ENCODE data around the gene FGG. TPM values are rescaled to one million over a fixed set of nuclear protein-coding genes. Genes with fewer than 3 reads are reported as not detected.
A peak's percentile ranks its signal among the peaks of the same experiment; 100 is the strongest.

The FGG gene
- total and polyA plus RNA-seq, 10 of the 15 experiments (the other 5 are each of a cell fraction or from before 2014, with no cell fraction given): 1.8 TPM; not detected in 9

- H3K79me2 ChIP-seq (ENCODE audit: control insufficient read depth, insufficient read depth, low read length): no peaks in the 10 kb centered on the region
- H3K27ac ChIP-seq (ENCODE audit: control insufficient read depth, insufficient read depth): no peak overlapping the region
- FAIRE-seq (no peak), DNase-seq (ENCODE audit: low read depth, low spot score) (no peak), ATAC-seq (peak; percentile 98)
- ChIA-PET SMC1A (ENCODE audit: uncharacterized antibody, unreplicated experiment) (interaction anchor here (0.6 to 1.7 kb wide), 2 partner anchors 13 to 183 kb away, joined by 3 to 4 read pairs; no protein-coding TSS in a partner anchor), CTCF (interaction anchor here (1.1 to 19.0 kb wide), 3 partner anchors 8 to 152 kb away, joined by 3 to 796 read pairs (median 7); partner anchors contain the start of genes FGB and PLRG1), POLR2A (no interaction called here), RAD21 (ENCODE audit: unreplicated experiment) (interaction anchor here (0.8 to 5.6 kb wide), 3 partner anchors 19 to 77 kb away, joined by 3 to 28 read pairs (median 14); partner anchors contain the start of gene PLRG1)
- H4K20me1 ChIP-seq (ENCODE audit: control insufficient read depth, insufficient read depth): no peaks in the 10 kb centered on the region
- H3K27me3 ChIP-seq (replicated peaks in 1 of 2; ENCODE audit: control insufficient read depth in 2 of 2, insufficient read depth in 2 of 2, low read length in 1 of 2): peaks cover 3% of the 10 kb centered on the region in 2 experiments
- no peaks in the 10 kb centered on the region for H3K36me3 ChIP-seq (ENCODE audit: control insufficient read depth in 2 of 2, insufficient read depth in 2 of 2, low read length in 1 of 2)
- H3K9ac ChIP-seq (ENCODE audit: control insufficient read depth, insufficient read depth, low read length): no peak overlapping the region
- H3K4me3 ChIP-seq: no peak overlapping the region
- in situ Hi-C loops (cut with MboI): no loop called here
- BruUV-seq (replicated peaks): no TSS peak
- 14% methylated on average over 48 of the region's 48 CpGs for WGBS (ENCODE audit: insufficient coverage, insufficient replicate concordance, low lambda C conversion rate, missing lambda C conversion rate)
- TF ChIP-seq RAD21 (IDR thresholded peaks at IDR 0.05; ENCODE audit: insufficient read depth, low read depth, low read length): peak; percentile 13; the same call in 1 of the 2 replicates
- TF ChIP-seq CTCF (IDR thresholded peaks at IDR 0.05 in 2 of 3, conservative IDR thresholded peaks at IDR 0.05 in 1 of 3; ENCODE audit: control insufficient read depth in 2 of 3, extremely low read depth in 1 of 3, insufficient read depth in 1 of 3, low read depth in 3 of 3, low read length in 3 of 3): peak; percentile 52 to 75 (median 64)
- no peak for TF ChIP-seq USF2 (IDR thresholded peaks at IDR 0.05; ENCODE audit: borderline replicate concordance, low read depth, low read length)
- no peak for TF ChIP-seq NR2F1 (conservative IDR thresholded peaks at IDR 0.05)
- no peak for TF ChIP-seq SPI1 (IDR thresholded peaks at IDR 0.05; ENCODE audit: borderline replicate concordance, insufficient read depth, low read depth, low read length)
- no peak for TF ChIP-seq BMI1 (IDR thresholded peaks at IDR 0.05; ENCODE audit: borderline replicate concordance)
- TF ChIP-seq CBX3 (IDR thresholded peaks at IDR 0.05; ENCODE audit: borderline replicate concordance, low read depth): no peak
- no peak for TF ChIP-seq NFYA (IDR thresholded peaks at IDR 0.05; ENCODE audit: borderline replicate concordance, low read depth, low read length)
- no peak for TF ChIP-seq ZSCAN29 (IDR thresholded peaks at IDR 0.05)
- peak in 1 of 2 experiments; percentile 45; a peak in 1 of 4 replicates for TF ChIP-seq BHLHE40 (IDR thresholded peaks at IDR 0.05; ENCODE audit: borderline replicate concordance in 1 of 2, low read depth in 2 of 2, low read length in 1 of 2)
- TF ChIP-seq EZH2 (IDR thresholded peaks at IDR 0.05; ENCODE audit: borderline replicate concordance, control insufficient read depth, low read depth, low read length): no peak
- no peak overlapping the region for H2AFZ ChIP-seq (ENCODE audit: control insufficient read depth, low read depth, low read length)
- no peaks in the 10 kb centered on the region for H3K4me1 ChIP-seq (ENCODE audit: control insufficient read depth, insufficient read depth, low read length)
- intact Hi-C loops (cut with micrococcal nuclease; ENCODE audit: unreplicated experiment): loop anchor here (10.0 kb wide), 2 partner anchors 748 to 852 kb away; partner anchors contain the start of gene MAP9
- no peaks in the 10 kb centered on the region for H3K9me3 ChIP-seq (replicated peaks; ENCODE audit: control insufficient read depth, insufficient read depth, low read length)
- peak overlapping the region; percentile 0; the same call in 1 of the 2 replicates for H3K4me2 ChIP-seq (ENCODE audit: control insufficient read depth, insufficient read depth)
Observed at GRCh38 chr4:154626793-154627484, 14.5 kb upstream of the FGG start.

All from GM12878 (cell line).